Fibroblast of lung (primary cell): Measurements from ENCODE around the gene AK8. TPM values are rescaled to one million over a fixed set of nuclear protein-coding genes. Genes with fewer than 3 reads are reported as not detected.

Source experiments
- DNase-seq, 2 donors: peaks; one replicate each; pipeline versions ENCODE4 v3.0.0 to v3.0.0-alpha.2; 2010; ENCODE audit warnings: low read depth in 2 of 2
- H2AFZ ChIP-seq: 2 replicates; pipeline ENCODE4 v1.5.1; 2012; ENCODE audit warnings: low read length, control low read depth, inconsistent platforms
- H3K27ac ChIP-seq: 2 replicates; pipeline ENCODE4 v1.5.1; 2011; ENCODE audit warnings: low read length, control low read depth; ENCODE audit not compliant: insufficient read depth
- H3K27me3 ChIP-seq: 2 replicates; pipeline ENCODE4 v1.5.1; 2011; ENCODE audit warnings: mild to moderate bottlenecking, low read length; ENCODE audit not compliant: control insufficient read depth, insufficient read depth
- H3K36me3 ChIP-seq: 2 replicates; pipeline ENCODE4 v1.5.1; 2011; ENCODE audit warnings: low read length; ENCODE audit not compliant: control insufficient read depth, insufficient read depth
- H3K4me1 ChIP-seq: 2 replicates; pipeline ENCODE4 v1.5.1; 2011; ENCODE audit warnings: low read length; ENCODE audit not compliant: control insufficient read depth, insufficient read depth; ENCODE audit errors: extremely low read depth
- H3K4me2 ChIP-seq: 2 replicates; pipeline ENCODE4 v1.5.1; 2011; ENCODE audit warnings: low read length, control low read depth; ENCODE audit not compliant: insufficient read depth; ENCODE audit errors: extremely low read depth
- H3K4me3 ChIP-seq, 4 experiments: fragments of 200-600 bp in 1 of 4; sonication (generic) in 1 of 4; replicated peaks in 1 of 4; 2 replicates each; pipeline ENCODE4 v1.5.1; 2011 to 2016; ENCODE audit warnings: low read length in 4 of 4, low read depth in 3 of 4, mild to moderate bottlenecking in 3 of 4, control low read depth in 2 of 4, inconsistent platforms in 1 of 4, mixed read lengths in 1 of 4; ENCODE audit not compliant: insufficient read depth in 1 of 4; ENCODE audit errors: control extremely low read depth in 1 of 4
- H3K79me2 ChIP-seq: 2 replicates; pipeline ENCODE4 v1.5.1; 2012; ENCODE audit warnings: mild to moderate bottlenecking, low read length, inconsistent platforms; ENCODE audit not compliant: control insufficient read depth, insufficient read depth
- H3K9ac ChIP-seq: 2 replicates; pipeline ENCODE4 v1.5.1; 2011; ENCODE audit warnings: mild to moderate bottlenecking, low read length, control low read depth; ENCODE audit not compliant: insufficient read depth
- H3K9me3 ChIP-seq: 2 replicates; pipeline ENCODE4 v1.5.1; 2012; ENCODE audit warnings: low read depth, low read length; ENCODE audit not compliant: control insufficient read depth, insufficient read depth
- H4K20me1 ChIP-seq: 2 replicates; pipeline ENCODE4 v1.5.1; 2011; ENCODE audit warnings: low read length; ENCODE audit not compliant: control insufficient read depth, insufficient read depth; ENCODE audit errors: extremely low read depth
- EZH2 ChIP-seq: IDR thresholded peaks from 2 replicates; pipeline ENCODE4 v1.5.1; 2012; ENCODE audit warnings: low read length, control low read depth, mild to moderate bottlenecking; ENCODE audit errors: missing control alignments
- polyA plus RNA-seq, 2 donors: library from polyadenylated mRNA; depleted of rRNA in 1 of 2; stranded (reverse) in 1 of 2; unstranded in 1 of 2; fragments of >200 nt; gene quantifications; 2 replicates each; pipeline ENCODE4 v1.2.1, GENCODE V29; 2011 to 2012; ENCODE audit warnings: missing spikeins in 1 of 2
- total RNA-seq: library from RNA; depleted of rRNA; stranded (reverse); fragments of >200 nt; gene quantifications from 2 replicates; pipeline ENCODE4 v1.2.1, GENCODE V29; 2014
- TF ChIP-seq, protein P1 (sequence below), 2 donors: IDR thresholded peaks in 1 of 2; conservative IDR thresholded peaks in 1 of 2; 1 replicate in 1 of 2; 2 replicates in 1 of 2; pipeline ENCODE4 v1.5.1; 2011 to 2012; ENCODE audit warnings: low read length in 2 of 2, control low read depth in 1 of 2, inconsistent platforms in 1 of 2, low read depth in 1 of 2, mild to moderate bottlenecking in 1 of 2

AK8 gene
- total and polyA plus RNA-seq, 2 donors (not counting 1 experiment from before 2014, with no cell fraction given): 0.17 to 0.50 TPM

DNA sequence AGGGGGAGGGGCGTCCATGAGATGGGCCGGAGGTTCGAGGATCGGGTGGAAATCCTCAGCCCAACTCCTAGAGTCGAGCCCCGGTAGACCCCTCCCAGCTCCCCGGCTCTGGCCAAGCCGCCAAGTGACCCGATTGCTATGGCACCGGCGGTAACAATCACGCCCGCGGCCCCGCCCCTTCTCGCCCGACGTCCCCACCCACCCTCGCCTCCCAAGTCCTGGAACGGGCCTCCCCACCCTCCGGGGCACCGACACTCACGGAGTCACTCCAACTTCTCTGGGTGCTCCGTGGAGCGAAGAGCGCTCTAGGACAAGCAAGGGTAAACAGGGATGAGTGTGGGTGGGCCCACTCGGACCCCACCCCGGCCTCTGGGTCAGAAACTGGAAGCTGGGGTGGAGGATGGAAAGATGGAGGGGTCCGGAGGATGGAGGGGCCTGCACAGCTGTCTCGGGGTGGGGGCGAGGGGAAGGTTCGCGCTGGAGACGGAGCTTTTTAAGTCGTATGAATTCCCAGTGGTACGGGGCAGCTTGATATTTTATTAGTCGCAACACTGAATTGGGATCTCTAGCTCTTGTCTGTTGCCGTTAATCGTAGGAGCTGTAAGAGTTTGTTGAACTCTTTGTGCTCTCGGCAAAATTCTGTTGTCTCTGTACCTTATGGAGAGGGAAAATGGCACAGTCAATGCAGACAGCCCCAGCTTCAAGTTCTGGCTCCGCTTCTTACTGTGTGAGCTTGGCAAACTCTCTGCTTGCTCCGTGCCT, 792 bp upstream of the AK8 start, which contains the start of gene SPACA9:
SPACA9 (plus strand) TSS at position 204 of the 762 bp plus-strand sequence. CDS start 5,050 bp downstream, outside the sequence.
- TF ChIP-seq, protein P1, sequence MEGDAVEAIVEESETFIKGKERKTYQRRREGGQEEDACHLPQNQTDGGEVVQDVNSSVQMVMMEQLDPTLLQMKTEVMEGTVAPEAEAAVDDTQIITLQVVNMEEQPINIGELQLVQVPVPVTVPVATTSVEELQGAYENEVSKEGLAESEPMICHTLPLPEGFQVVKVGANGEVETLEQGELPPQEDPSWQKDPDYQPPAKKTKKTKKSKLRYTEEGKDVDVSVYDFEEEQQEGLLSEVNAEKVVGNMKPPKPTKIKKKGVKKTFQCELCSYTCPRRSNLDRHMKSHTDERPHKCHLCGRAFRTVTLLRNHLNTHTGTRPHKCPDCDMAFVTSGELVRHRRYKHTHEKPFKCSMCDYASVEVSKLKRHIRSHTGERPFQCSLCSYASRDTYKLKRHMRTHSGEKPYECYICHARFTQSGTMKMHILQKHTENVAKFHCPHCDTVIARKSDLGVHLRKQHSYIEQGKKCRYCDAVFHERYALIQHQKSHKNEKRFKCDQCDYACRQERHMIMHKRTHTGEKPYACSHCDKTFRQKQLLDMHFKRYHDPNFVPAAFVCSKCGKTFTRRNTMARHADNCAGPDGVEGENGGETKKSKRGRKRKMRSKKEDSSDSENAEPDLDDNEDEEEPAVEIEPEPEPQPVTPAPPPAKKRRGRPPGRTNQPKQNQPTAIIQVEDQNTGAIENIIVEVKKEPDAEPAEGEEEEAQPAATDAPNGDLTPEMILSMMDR (conservative IDR thresholded peaks at IDR 0.05 in 1 of 2, IDR thresholded peaks at IDR 0.05 in 1 of 2; ENCODE audit: low read depth in 1 of 2, low read length in 2 of 2): no peak
- TF ChIP-seq EZH2: no peak
- H3K9ac ChIP-seq: peak within 1 kb of the TSS; percentile 97
- no peaks in the 10 kb centered on the region for H3K27me3 ChIP-seq
- no peaks in the 10 kb centered on the region for H3K36me3 ChIP-seq
- no peaks in the 10 kb centered on the region for H3K79me2 ChIP-seq
- peak within 1 kb of the TSS; percentile 91 for H3K27ac ChIP-seq
- H3K4me3 ChIP-seq: peak within 1 kb of the TSS; percentile 83 to 99 (median 88)
- peak; percentile 46 to 50 for DNase-seq
- H3K9me3 ChIP-seq: no peaks in the 10 kb centered on the region
- peaks cover 2% of the 10 kb centered on the region for H3K4me1 ChIP-seq
- H2AFZ ChIP-seq: peak within 1 kb of the TSS; percentile 95
- H4K20me1 ChIP-seq: no peaks in the 10 kb centered on the region
- H3K4me2 ChIP-seq: peak within 1 kb of the TSS; percentile 95

DNA sequence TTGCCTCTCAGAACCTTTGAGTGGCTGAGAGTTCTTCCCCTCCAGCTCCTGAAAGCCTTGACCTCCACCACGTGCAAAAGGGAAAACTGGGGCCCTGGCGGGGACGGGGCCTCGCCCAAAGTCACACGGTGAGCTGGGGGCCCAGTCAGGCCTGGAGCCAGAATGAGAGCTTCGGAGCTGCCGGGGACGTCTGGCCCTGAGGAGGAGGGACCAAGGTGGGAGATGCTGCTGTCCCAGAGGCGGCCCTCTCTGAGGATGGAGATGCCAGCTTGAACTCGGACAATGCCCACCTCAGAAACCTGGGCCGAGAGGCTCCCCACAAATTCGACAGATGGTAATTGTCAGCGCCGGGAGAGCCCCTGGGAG, 643 bp downstream of the AK8 start:
- no peak for DNase-seq
- Histone ChIP-seq H3K4me3 (peak overlapping the region; percentile 83 to 99 (median 88)), H4K20me1 (no peaks in the 10 kb centered on the region), H3K36me3 (no peaks in the 10 kb centered on the region), H3K9ac (peak overlapping the region; percentile 97), H3K27me3 (no peaks in the 10 kb centered on the region), H3K27ac (no peak overlapping the region), H3K4me1 (peaks cover 2% of the 10 kb centered on the region), H3K9me3 (no peaks in the 10 kb centered on the region), H2AFZ (peak overlapping the region; percentile 95), H3K4me2 (peak overlapping the region; percentile 62), H3K79me2 (no peaks in the 10 kb centered on the region)
- TF ChIP-seq EZH2: no peak
- TF ChIP-seq, protein P1 (conservative IDR thresholded peaks at IDR 0.05 in 1 of 2, IDR thresholded peaks at IDR 0.05 in 1 of 2; ENCODE audit: low read depth in 1 of 2, low read length in 2 of 2): no peak

DNA sequence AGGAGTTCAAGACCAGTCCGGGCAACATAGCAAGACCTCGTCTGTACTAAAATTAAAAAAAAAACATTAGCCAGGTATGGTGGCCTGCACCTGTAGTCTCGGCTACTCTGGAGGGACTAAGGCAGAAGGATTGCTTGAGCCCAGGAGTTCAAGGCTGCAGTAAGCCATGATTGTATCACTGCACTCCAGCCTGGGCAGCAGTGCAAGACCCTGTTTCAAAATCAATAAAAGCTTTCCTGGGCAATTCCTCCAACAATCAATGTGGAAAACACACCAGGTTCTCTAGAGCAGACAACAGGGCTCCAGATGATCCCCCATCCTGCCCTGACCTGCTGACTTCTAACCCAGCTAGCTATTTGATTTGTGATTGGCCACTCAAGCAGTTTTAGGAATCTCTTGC, 1.2 kb downstream of the AK8 start:
- no peak overlapping the region for H3K27ac ChIP-seq
- DNase-seq: no peak
- no peak overlapping the region for H3K4me3 ChIP-seq
- no peaks in the 10 kb centered on the region for H3K79me2 ChIP-seq
- TF ChIP-seq, protein P1 (conservative IDR thresholded peaks at IDR 0.05 in 1 of 2, IDR thresholded peaks at IDR 0.05 in 1 of 2; ENCODE audit: low read depth in 1 of 2, low read length in 2 of 2): no peak
- TF ChIP-seq EZH2: no peak
- H3K9ac ChIP-seq: no peak overlapping the region
- H3K9me3 ChIP-seq: no peaks in the 10 kb centered on the region
- H3K27me3 ChIP-seq: no peaks in the 10 kb centered on the region
- H2AFZ ChIP-seq: no peak overlapping the region
- no peaks in the 10 kb centered on the region for H3K36me3 ChIP-seq
- no peaks in the 10 kb centered on the region for H4K20me1 ChIP-seq
- H3K4me2 ChIP-seq: no peak overlapping the region
- peaks cover 2% of the 10 kb centered on the region for H3K4me1 ChIP-seq
